HL-60 (cell line): ENCODE results near the gene NHERF1.

Experiments used
- DNase-seq, 2 experiments: peaks; one replicate each; pipeline ENCODE4 v3.0.0-alpha.2; 2010 to 2020; ENCODE audit warnings: low read depth in 1 of 2, low spot score in 1 of 2
- H3K27ac ChIP-seq: fragments of 250-450 bp; sonication (Bioruptor Pico); replicated peaks from 2 replicates; pipeline ENCODE4 v1.5.1; 2020; ENCODE audit warnings: mild to moderate bottlenecking, moderate library complexity
- H3K27me3 ChIP-seq: fragments of 250-450 bp; sonication (Bioruptor Pico); 2 replicates; pipeline ENCODE4 v1.5.1; 2021; ENCODE audit warnings: mild to moderate bottlenecking, moderate library complexity; ENCODE audit not compliant: insufficient read depth, poor library complexity, severe bottlenecking
- H3K4me3 ChIP-seq: replicated peaks from 2 replicates; pipeline ENCODE4 v1.5.1; 2011; ENCODE audit warnings: mild to moderate bottlenecking, control low read depth, low read length; ENCODE audit not compliant: insufficient read depth
- GABPA ChIP-seq: IDR thresholded peaks from 2 replicates; pipeline ENCODE4 v1.6.1; 2012; ENCODE audit warnings: low read depth
- POLR2AphosphoS5 ChIP-seq: IDR thresholded peaks from 2 replicates; pipeline ENCODE4 v1.6.1; 2012; ENCODE audit warnings: low read depth
- SPI1 ChIP-seq: IDR thresholded peaks from 2 replicates; pipeline ENCODE4 v1.6.1; 2012; ENCODE audit warnings: low read depth, mild to moderate bottlenecking, borderline replicate concordance
- TF ChIP-seq, protein P1 (sequence below): IDR thresholded peaks from 2 replicates; pipeline ENCODE4 v1.6.1; 2012; ENCODE audit warnings: low read depth; ENCODE audit not compliant: insufficient replicate concordance
- TF ChIP-seq, protein P2 (sequence below): IDR thresholded peaks from one replicate; pipeline ENCODE4 v1.5.1; 2011; ENCODE audit warnings: low read length, control low read depth, inconsistent platforms; ENCODE audit not compliant: insufficient read depth

NHERF1 gene

DNA sequence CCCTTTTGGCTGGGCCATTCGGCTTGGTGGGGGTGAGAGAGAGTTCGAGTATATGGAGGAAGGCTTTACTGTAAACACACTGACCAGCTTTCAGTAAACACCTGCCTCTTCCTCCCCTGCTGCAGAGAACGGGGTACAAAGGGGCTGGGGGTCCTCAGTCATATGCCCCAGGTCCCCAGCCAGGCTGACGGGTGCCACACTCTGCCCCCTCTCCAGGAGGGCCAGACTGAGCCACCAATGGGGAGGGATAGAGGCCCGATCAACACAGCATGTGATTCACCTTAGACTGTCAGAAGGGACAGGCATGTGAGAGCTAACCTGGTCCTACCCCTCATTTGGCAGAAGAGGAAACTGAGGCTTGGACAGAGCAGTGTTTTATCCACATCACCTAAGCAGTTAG lies 13.0 kb downstream of the NHERF1 start:
- TF ChIP-seq POLR2AphosphoS5 (no peak), GABPA (no peak), SPI1 (no peak)
- TF ChIP-seq, protein P1, sequence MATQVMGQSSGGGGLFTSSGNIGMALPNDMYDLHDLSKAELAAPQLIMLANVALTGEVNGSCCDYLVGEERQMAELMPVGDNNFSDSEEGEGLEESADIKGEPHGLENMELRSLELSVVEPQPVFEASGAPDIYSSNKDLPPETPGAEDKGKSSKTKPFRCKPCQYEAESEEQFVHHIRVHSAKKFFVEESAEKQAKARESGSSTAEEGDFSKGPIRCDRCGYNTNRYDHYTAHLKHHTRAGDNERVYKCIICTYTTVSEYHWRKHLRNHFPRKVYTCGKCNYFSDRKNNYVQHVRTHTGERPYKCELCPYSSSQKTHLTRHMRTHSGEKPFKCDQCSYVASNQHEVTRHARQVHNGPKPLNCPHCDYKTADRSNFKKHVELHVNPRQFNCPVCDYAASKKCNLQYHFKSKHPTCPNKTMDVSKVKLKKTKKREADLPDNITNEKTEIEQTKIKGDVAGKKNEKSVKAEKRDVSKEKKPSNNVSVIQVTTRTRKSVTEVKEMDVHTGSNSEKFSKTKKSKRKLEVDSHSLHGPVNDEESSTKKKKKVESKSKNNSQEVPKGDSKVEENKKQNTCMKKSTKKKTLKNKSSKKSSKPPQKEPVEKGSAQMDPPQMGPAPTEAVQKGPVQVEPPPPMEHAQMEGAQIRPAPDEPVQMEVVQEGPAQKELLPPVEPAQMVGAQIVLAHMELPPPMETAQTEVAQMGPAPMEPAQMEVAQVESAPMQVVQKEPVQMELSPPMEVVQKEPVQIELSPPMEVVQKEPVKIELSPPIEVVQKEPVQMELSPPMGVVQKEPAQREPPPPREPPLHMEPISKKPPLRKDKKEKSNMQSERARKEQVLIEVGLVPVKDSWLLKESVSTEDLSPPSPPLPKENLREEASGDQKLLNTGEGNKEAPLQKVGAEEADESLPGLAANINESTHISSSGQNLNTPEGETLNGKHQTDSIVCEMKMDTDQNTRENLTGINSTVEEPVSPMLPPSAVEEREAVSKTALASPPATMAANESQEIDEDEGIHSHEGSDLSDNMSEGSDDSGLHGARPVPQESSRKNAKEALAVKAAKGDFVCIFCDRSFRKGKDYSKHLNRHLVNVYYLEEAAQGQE, result no peak
- TF ChIP-seq, protein P2, sequence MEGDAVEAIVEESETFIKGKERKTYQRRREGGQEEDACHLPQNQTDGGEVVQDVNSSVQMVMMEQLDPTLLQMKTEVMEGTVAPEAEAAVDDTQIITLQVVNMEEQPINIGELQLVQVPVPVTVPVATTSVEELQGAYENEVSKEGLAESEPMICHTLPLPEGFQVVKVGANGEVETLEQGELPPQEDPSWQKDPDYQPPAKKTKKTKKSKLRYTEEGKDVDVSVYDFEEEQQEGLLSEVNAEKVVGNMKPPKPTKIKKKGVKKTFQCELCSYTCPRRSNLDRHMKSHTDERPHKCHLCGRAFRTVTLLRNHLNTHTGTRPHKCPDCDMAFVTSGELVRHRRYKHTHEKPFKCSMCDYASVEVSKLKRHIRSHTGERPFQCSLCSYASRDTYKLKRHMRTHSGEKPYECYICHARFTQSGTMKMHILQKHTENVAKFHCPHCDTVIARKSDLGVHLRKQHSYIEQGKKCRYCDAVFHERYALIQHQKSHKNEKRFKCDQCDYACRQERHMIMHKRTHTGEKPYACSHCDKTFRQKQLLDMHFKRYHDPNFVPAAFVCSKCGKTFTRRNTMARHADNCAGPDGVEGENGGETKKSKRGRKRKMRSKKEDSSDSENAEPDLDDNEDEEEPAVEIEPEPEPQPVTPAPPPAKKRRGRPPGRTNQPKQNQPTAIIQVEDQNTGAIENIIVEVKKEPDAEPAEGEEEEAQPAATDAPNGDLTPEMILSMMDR, result no peak
- Histone ChIP-seq H3K27ac (no peak overlapping the region), H3K27me3 (no peaks in the 10 kb centered on the region), H3K4me3 (no peak overlapping the region)
- no peak for DNase-seq

DNA sequence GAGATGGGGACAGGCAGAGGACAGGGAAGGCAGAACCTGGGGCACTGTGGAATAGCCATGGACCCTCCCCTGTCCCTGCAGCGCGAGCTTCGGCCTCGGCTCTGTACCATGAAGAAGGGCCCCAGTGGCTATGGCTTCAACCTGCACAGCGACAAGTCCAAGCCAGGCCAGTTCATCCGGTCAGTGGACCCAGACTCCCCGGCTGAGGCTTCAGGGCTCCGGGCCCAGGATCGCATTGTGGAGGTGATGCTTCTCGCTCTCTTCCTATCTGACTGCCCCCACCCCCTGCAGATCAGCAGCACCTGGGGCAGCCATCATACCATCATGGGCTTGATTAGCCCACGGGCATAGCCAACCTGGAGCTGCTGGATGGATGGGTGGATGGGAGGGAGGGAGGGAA lies 13.5 kb downstream of the NHERF1 start:
- Histone ChIP-seq H3K27me3 (no peaks in the 10 kb centered on the region), H3K27ac (no peak overlapping the region), H3K4me3 (no peak overlapping the region)
- TF ChIP-seq POLR2AphosphoS5, result no peak
- TF ChIP-seq SPI1, result no peak
- TF ChIP-seq, protein P1, result no peak
- TF ChIP-seq GABPA, result no peak
- TF ChIP-seq, protein P2, result no peak
- DNase-seq, result no peak

DNA sequence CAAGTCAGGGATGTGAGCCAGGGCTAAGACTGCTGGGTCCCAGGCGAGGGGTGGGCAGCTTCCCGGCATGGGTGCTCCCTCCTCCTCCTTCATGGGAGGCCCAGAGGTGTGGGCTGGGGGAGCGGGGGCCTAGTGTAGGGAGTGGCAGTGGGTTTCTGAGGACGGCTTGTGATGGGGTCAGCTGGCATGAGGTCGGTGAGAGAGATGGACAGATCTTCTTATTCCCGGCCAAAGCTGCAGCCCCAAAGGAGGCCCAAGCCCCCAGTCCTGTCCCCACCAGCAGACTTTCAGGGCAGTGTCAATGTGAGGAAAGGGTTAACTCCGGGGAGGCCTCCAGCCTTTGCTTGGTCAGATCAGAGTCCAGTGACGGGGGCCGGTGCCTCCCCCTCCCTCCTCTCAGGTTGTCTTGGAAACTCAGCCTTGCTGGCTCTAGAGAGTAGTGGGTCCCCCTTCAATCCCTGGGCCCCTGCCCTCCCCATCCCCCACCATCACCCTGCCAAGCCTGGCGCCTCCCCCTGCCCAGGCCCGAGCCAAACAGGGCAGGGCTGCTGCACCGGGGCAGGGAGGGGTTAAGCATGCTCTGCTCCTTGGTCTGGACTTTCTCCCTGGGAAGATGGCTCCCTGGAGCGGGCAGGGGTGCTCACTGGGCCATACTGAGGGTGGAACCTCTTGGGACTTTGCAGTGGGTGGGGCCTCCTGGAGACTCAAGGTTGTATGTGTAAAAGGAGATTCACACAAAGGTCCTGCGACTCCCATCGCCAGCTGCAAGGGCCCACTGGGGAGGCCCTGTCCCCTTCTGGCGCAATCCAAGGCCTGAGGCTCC lies 15.3 kb downstream of the NHERF1 start:
- no peak for DNase-seq
- H3K27ac ChIP-seq, result no peak overlapping the region
- TF ChIP-seq GABPA, result no peak

DNA sequence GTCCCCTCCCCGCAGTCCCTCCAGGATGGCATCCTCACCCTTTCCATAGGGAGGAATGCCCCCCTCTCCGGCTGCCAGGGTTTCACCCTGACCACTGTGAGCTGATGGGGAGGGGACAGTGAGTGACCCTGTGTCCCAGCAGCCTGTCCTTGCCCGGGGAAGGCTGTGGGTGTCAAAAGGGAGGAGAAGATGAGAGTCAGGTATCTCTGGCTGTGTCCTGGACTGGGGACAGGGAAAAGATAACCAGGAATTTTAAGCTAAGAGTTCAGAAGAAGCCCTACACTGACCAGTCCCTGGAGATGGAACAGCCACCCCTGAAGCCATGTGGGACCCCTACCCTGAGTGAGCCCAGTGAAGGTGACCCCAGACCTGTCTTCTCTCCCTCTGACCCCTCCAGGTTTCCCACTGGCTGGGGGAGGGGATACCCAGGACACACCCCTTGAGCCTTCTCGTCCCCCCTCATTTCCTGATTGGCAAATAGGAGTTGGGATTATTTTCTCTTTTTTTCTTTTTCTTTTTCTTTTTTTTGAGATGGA lies 16.4 kb downstream of the NHERF1 start:
- H3K4me3 ChIP-seq, result no peak overlapping the region

More for the DNA sequence above, 15.3 kb downstream of the NHERF1 start:
- Histone ChIP-seq H3K27me3 (no peaks in the 10 kb centered on the region), H3K4me3 (no peak overlapping the region)

More for the DNA sequence above, 16.4 kb downstream of the NHERF1 start:
- DNase-seq, result no peak
- Histone ChIP-seq H3K27ac (no peak overlapping the region), H3K27me3 (no peaks in the 10 kb centered on the region)
- TF ChIP-seq GABPA, result no peak
- TF ChIP-seq, protein P2, result no peak
- TF ChIP-seq SPI1, result no peak
- TF ChIP-seq, protein P1, result no peak
- TF ChIP-seq POLR2AphosphoS5, result no peak
